Regular cardiac myocyte (primary cell): ENCODE results near the gene DEPP1. TPM values are rescaled to one million over a fixed set of nuclear protein-coding genes. Genes with fewer than 3 reads are reported as not detected.

Source experiments
- total RNA-seq: library from RNA; depleted of rRNA; stranded (reverse); fragments of >200 nt; gene quantifications from 2 replicates; pipeline ENCODE4 v1.2.3, GENCODE V29; 2014

Gene DEPP1, protein sequence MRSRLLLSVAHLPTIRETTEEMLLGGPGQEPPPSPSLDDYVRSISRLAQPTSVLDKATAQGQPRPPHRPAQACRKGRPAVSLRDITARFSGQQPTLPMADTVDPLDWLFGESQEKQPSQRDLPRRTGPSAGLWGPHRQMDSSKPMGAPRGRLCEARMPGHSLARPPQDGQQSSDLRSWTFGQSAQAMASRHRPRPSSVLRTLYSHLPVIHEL
- 15.3 and 139 TPM in 2 replicates for total RNA-seq

DNA sequence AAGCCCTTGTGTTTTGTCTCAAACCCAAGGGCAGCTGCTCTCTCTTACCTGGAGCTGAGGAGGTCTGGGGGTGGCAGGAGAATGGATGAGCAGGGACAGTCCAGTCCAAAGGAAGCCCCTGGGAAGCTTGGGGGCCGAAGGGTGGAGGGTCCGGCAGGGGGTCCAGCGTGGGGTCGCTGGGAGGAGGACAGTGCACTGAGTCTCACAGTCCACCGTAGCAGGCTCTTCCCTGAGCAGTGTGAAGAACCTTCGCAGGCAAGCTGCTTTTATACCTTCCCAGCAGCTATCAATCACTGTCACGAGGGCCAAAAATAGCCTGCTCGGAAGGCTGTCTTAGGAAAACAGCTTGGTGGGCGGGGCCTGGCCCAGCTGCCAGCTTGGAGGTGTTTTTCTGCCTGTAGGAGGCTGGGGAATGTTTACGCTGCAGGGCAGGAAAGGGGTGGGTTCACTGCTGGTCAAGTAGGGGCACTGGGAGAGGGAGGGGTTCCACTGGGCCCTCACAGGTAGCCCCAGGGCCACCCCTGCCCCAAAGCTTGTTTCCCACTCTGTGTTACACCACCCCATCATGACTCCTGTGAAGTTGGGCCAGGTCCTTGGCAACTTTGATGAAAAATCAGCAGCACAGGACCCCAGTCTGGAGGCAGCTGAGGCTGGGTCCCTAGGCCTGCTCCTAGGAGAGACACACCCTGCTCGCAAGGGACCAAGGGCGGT, at the start of gene DEPP1:
Gene DEPP1, minus strand, starts transcription at position 240 of the 711 bp plus-strand sequence. CDS start 779 bp downstream, outside the sequence.

DNA sequence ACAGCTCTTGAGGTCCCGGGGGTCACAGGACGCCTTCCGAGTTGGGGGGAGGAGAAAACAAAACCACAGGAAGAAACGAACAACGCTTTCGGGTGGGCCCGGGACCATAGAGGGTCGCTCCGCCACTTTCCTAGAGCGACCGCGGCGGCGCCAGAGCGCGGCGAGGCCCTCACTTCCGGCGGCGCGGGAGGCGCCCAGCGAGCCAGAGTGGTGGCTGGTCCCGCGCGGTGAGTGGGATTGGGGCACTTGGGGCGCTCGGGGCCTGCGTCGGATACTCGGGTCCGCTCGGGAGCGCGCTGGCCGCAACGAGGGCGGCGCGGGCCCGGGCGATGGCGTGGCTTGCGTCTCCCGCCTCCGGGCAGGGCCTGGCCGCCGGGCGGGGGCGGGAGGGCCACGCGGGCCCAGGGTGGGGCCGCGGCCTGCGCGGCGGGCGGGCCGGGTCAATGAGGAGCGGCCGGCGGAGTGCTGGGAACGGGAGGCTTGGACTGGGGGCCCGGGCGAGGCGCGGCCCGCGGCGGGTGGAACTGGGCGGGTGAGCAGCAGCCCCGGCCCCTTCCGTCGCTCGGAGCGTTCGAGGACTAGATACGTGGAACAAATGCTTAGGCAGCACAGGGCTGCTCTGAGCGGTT, 22.3 kb upstream of the DEPP1 start, which contains the start of gene ZNF22:
Gene ZNF22, plus strand, starts transcription at position 172 of the 629 bp plus-strand sequence. CDS start 2,446 bp downstream, outside the sequence.

DNA sequence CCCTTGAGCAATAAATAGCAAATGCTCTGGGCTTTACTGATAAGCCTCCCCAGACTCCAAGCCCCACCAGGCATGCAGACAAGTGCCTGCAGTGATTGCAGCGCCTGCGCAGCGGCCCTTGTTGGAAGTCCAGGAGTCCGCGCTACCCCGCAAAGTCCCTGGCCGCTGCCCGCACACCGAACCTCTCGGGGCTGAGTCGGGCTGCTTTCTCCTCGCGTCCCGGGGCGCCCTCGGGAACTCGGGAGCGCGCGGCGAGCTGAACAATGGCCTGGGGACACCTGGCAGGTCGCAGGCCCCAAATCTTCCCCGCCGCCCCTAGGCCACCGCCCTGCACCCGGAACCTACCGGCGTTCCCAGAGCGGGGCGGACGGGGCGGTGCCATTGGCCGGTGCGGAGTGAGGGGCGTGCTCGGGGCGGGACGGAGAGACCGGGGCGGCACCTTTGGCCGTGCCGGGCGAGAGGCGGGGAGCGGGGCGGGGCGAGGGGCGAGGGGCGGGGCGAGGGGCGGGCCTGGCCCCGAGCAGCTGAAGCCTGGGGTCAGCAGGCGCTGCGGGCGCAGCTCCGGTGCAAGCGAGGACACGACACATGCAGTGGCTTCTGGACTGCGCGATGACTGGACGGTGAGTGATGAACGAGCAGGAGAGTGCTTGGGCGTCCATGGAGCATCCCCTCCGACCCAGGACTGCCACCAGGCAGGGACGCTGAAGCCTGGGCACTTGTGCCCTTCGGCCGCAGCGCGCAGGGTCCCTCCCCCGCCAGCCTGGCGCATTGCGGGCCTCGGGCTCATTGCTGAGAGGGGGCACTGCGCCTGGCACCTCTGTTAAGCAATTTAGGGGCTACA, 19.1 kb downstream of the DEPP1 start, which contains the start of gene RASSF4:
Gene RASSF4, plus strand, starts transcription at position 556 of the 841 bp plus-strand sequence. CDS start 10,401 bp downstream, outside the sequence.

Other genes with a start within 250 kb of the DEPP1 start
- gene TMEM72, start 67.5 kb downstream of the DEPP1 start, total RNA-seq, result not detected in 2 replicates
- 6.1 and 20.6 TPM in 2 replicates for gene RASSF4, start 19.0 kb downstream of the DEPP1 start, total RNA-seq
- 12.1 and 16.9 TPM in 2 replicates for gene ZNF22, start 22.1 kb upstream of the DEPP1 start, total RNA-seq